ENCODE measurements around the gene GTF2H3.

DNA sequence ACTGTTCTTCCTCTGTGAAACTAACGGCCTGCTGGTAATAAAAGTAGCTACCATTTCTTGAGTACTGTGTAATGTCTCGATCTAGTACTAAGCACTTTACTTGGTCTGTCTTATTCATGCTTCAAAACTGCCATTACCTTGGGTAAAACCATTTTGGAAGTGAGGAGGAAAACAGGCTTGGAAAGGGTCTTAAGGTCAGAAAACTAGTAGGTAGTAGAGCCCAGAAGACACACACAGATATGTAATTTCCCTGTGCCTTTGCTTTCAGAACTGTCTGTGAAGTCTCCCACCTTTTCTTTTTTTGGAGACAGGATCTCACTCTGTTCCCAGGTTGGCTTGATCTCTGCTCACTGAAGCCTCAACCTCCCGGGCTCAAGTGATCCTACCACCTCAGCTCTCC, 35.1 kb upstream of the GTF2H3 start:
- TF ChIP-seq, protein P1, sequence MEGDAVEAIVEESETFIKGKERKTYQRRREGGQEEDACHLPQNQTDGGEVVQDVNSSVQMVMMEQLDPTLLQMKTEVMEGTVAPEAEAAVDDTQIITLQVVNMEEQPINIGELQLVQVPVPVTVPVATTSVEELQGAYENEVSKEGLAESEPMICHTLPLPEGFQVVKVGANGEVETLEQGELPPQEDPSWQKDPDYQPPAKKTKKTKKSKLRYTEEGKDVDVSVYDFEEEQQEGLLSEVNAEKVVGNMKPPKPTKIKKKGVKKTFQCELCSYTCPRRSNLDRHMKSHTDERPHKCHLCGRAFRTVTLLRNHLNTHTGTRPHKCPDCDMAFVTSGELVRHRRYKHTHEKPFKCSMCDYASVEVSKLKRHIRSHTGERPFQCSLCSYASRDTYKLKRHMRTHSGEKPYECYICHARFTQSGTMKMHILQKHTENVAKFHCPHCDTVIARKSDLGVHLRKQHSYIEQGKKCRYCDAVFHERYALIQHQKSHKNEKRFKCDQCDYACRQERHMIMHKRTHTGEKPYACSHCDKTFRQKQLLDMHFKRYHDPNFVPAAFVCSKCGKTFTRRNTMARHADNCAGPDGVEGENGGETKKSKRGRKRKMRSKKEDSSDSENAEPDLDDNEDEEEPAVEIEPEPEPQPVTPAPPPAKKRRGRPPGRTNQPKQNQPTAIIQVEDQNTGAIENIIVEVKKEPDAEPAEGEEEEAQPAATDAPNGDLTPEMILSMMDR (IDR thresholded peaks at IDR 0.05; ENCODE audit: low read depth, low read length): no peak
- TF ChIP-seq, protein P2, sequence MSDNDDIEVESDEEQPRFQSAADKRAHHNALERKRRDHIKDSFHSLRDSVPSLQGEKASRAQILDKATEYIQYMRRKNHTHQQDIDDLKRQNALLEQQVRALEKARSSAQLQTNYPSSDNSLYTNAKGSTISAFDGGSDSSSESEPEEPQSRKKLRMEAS (IDR thresholded peaks at IDR 0.05; ENCODE audit: low read depth, low read length): no peak
- no peak for TF ChIP-seq POLR2A (IDR thresholded peaks at IDR 0.05; ENCODE audit: extremely low read depth, insufficient read length)

Data from NB4 (cell line).